GM12801 (cell line): ENCODE results near the gene PLD5.

Experiments
- TF ChIP-seq, protein P1 (sequence below): IDR thresholded peaks from one replicate; pipeline ENCODE4 v1.5.1; 2011; ENCODE audit warnings: control low read depth; ENCODE audit not compliant: insufficient read length; ENCODE audit errors: extremely low read depth

Gene PLD5

DNA sequence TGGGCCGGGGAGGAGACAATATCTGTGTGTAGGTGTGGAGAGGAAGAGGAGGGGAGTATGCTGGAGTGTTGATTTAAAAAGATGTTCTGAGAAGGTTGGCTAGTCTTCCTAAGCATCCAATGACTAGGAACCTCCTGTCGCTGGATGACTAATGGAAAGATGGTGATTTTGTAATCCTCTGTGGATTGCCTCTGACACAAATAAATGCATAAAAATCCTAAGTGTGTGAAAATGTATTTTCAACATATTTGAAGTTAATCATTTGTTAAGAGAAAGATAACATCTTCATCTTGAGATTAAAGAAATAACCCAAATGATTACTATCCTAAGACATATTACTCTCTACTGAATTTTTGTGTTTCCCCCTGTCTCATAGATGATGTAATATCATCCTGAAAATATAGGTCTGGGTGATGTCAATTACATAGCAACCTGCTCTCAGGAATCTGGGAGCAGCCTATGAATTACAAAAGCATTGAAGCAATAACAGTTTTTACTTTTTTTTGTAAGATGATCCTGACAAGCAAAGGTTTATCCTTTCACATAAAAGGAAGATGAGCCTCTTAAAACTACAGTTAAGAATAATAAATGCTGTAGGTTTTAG lies 305.1 kb downstream of the PLD5 start:
- TF ChIP-seq, protein P1, sequence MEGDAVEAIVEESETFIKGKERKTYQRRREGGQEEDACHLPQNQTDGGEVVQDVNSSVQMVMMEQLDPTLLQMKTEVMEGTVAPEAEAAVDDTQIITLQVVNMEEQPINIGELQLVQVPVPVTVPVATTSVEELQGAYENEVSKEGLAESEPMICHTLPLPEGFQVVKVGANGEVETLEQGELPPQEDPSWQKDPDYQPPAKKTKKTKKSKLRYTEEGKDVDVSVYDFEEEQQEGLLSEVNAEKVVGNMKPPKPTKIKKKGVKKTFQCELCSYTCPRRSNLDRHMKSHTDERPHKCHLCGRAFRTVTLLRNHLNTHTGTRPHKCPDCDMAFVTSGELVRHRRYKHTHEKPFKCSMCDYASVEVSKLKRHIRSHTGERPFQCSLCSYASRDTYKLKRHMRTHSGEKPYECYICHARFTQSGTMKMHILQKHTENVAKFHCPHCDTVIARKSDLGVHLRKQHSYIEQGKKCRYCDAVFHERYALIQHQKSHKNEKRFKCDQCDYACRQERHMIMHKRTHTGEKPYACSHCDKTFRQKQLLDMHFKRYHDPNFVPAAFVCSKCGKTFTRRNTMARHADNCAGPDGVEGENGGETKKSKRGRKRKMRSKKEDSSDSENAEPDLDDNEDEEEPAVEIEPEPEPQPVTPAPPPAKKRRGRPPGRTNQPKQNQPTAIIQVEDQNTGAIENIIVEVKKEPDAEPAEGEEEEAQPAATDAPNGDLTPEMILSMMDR, result no peak

DNA sequence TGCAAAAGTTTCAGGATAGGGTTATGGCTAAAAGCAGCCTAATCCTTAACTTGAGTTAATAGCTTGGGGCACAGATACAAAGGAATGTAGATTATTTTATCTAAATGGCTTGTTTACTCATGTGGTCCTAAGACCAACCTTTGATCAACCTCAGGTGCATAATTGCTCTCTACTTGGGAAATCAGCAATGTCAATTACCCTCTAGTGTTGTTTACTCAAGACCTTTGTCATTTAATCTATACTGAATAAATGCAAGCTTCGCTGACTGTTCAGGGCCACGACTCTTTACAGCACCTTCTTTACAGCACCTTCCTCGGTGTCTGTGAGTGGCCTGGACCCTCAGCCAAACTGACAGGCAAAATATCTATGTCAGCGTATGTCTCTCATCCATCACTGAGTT lies 308.1 kb downstream of the PLD5 start:
- TF ChIP-seq, protein P1, result no peak

- TF ChIP-seq, protein P1, result no peak
Measured at GRCh38 chr1:242212401-242212800, 312.1 kb downstream of the PLD5 start.

DNA sequence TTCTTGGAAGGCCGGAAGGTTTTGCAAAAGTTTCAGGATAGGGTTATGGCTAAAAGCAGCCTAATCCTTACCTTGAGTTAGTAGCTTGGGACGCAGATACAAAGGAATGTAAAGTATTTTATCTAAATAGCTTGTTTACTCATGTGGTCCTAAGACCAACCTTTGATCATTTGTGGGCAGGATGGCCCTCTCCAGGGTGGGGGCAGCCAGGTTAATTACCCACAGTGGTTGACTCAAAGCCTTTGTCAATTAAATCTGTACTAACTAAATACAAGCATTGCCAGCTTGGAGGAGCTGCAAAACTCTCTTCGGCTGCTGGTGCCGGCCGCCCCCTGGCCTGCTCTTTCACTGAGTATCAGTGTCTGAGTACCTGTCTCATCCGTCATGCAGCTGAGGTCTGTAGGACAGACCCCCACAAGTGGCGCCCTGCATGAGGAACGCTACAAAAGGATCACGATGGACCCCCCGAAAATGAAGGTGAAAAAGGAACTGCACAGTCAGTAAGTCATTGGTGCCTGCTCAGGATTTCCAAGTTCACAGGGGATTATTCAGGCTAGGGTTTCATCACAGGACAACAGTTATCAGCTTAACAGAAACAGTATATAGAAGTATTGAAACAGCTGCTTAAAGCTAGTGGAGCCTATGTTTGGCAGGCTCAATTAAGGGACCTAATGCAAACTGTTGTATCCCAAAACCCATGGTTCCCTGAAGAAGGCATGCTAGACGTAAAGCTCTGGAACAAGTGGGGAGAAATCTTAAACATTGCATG lies 313.1 kb downstream of the PLD5 start:
- TF ChIP-seq, protein P1, result no peak

DNA sequence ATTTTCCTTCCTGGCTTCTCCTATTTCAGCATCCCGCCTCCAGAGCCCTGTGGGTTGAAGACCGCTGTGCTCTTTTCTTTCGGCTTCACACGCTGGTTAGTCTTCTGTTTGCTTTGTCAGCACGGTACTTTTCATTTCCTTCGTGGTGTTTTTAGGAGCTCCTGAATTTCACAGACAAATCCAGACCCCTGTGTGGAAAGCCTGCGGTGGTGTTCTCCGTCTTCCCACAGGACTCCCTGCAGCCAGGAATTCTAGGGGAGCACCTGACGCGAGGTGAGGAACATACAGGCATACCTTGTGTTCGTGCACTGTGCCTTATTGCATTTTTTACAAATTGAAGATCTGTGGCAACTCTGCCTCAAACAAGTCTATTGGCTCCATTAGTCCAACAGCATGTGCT lies 315.4 kb downstream of the PLD5 start:
- TF ChIP-seq, protein P1, result no peak

- TF ChIP-seq, protein P1, result no peak
Measured at GRCh38 chr1:242208021-242208420, 316.5 kb downstream of the PLD5 start.

DNA sequence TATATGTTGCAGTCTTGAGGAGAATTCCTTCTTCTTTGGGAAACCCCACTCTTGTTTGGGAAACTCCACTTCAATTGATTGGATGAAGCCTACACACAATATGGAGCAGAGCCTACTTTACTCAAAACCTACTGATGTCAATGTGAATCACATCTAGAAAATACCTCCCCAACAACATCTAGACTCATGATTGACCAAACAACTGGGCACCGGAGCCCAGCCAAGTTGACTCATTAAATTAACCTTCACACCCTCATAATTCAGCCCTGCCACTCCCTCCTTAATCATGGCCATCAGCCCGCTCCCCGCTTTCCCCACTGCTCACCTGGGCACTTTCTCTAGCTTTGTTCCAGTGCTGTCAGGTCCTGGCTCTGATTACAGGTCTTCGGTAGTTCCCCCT lies 317.5 kb downstream of the PLD5 start:
- TF ChIP-seq, protein P1, result no peak
